HEK293 (cell line): ENCODE measurements around the gene SCART1.

Experiments used
- CTCF ChIA-PET: fragments of 350-600 bp; formaldehyde crosslinking; extraction: SDS; loops from one replicate; lab custom pipeline; 2021; ENCODE audit warnings: antibody characterized with exemption; lab: Yijun Ruan, JAX
- POLR2A ChIA-PET: fragments of 300-600 bp; formaldehyde crosslinking; extraction: SDS; loops from one replicate; lab custom pipeline; 2020; ENCODE audit warnings: antibody characterized with exemption, inconsistent platforms; lab: Yijun Ruan, JAX
- H3K27ac ChIP-seq: fragments of 200-500 bp; sonication (Bioruptor generic); 2 replicates; pipeline ENCODE4 v1.5.1; 2014; ENCODE audit warnings: low read depth, low read length, control low read depth, inconsistent platforms; ENCODE audit errors: extremely low read depth
- H3K36me3 ChIP-seq, 2 experiments: fragments of 200-500 bp in 1 of 2; sonication (Bioruptor generic) in 1 of 2; 1 replicate in 1 of 2; 2 replicates in 1 of 2; pipeline ENCODE4 v1.5.1; 2014 to 2017; ENCODE audit warnings: inconsistent platforms in 2 of 2, low read length in 2 of 2; ENCODE audit not compliant: control insufficient read depth in 2 of 2, insufficient read depth in 1 of 2
- H3K4me1 ChIP-seq: fragments of 200-500 bp; sonication (Bioruptor generic); 2 replicates; pipeline ENCODE4 v1.5.1; 2014; ENCODE audit warnings: mild to moderate bottlenecking, low read length, inconsistent platforms; ENCODE audit not compliant: control insufficient read depth, insufficient read depth
- H3K4me3 ChIP-seq: 2 replicates; pipeline ENCODE4 v1.5.1; 2011; ENCODE audit warnings: low read depth, mild to moderate bottlenecking, control low read depth, low read length, moderate library complexity
- H3K9me3 ChIP-seq: fragments of 200-500 bp; sonication (Bioruptor generic); 2 replicates; pipeline ENCODE4 v1.5.1; 2014; ENCODE audit warnings: low read depth, low read length, inconsistent platforms; ENCODE audit not compliant: control insufficient read depth, insufficient read depth
- GLIS1 ChIP-seq: fragments of 450-650 bp; formaldehyde crosslinking; IDR thresholded peaks from 2 replicates; pipeline ENCODE4 v1.5.1; 2016; ENCODE audit warnings: missing biosample characterization, missing genetic modification characterization
- KLF7 ChIP-seq: fragments of 450-650 bp; formaldehyde crosslinking; IDR thresholded peaks from 2 replicates; pipeline ENCODE4 v1.5.1; 2016; ENCODE audit warnings: missing biosample characterization, missing genetic modification characterization, borderline replicate concordance
- MYNN ChIP-seq: fragments of 450-650 bp; formaldehyde crosslinking; IDR thresholded peaks from 2 replicates; pipeline ENCODE4 v1.5.1; 2016; ENCODE audit warnings: missing biosample characterization, missing genetic modification characterization, borderline replicate concordance
- MZF1 ChIP-seq: fragments of 450-650 bp; formaldehyde crosslinking; IDR thresholded peaks from 2 replicates; pipeline ENCODE4 v1.5.1; 2017; ENCODE audit warnings: missing biosample characterization, missing genetic modification characterization, borderline replicate concordance
- SCRT2 ChIP-seq: fragments of 450-650 bp; formaldehyde crosslinking; IDR thresholded peaks from 2 replicates; pipeline ENCODE4 v1.5.1; 2016; ENCODE audit warnings: missing biosample characterization, missing genetic modification characterization
- TCF7L2 ChIP-seq: IDR thresholded peaks from 2 replicates; pipeline ENCODE4 v1.6.1; 2011; ENCODE audit warnings: low read depth, mild to moderate bottlenecking, inconsistent platforms, low read length, moderate library complexity, borderline replicate concordance
- ZBTB6 ChIP-seq: fragments of 450-650 bp; formaldehyde crosslinking; IDR thresholded peaks from 2 replicates; pipeline ENCODE4 v1.5.1; 2017; ENCODE audit warnings: missing biosample characterization, missing genetic modification characterization
- ZNF223 ChIP-seq: fragments of 450-650 bp; formaldehyde crosslinking; IDR thresholded peaks from 2 replicates; pipeline ENCODE4 v1.5.1; 2016; ENCODE audit warnings: missing biosample characterization, missing genetic modification characterization
- ZNF248 ChIP-seq: fragments of 450-650 bp; formaldehyde crosslinking; IDR thresholded peaks from 2 replicates; pipeline ENCODE4 v1.5.1; 2017; ENCODE audit warnings: missing biosample characterization, missing genetic modification characterization
- ZNF274 ChIP-seq, 2 experiments: fragments of 200-500 bp in 1 of 2; fragments of 450-650 bp in 1 of 2; sonication (Bioruptor generic) in 1 of 2; formaldehyde crosslinking in 1 of 2; IDR thresholded peaks; 2 replicates each; pipeline versions ENCODE4 v1.5.1 to v1.6.1; 2014 to 2016; ENCODE audit warnings: borderline replicate concordance in 1 of 2, inconsistent platforms in 1 of 2, low read length in 1 of 2, missing biosample characterization in 1 of 2, missing genetic modification characterization in 1 of 2
- ZNF292 ChIP-seq: fragments of 450-650 bp; formaldehyde crosslinking; IDR thresholded peaks from 2 replicates; pipeline ENCODE4 v1.5.1; 2016; ENCODE audit warnings: low read depth, missing biosample characterization, missing genetic modification characterization, borderline replicate concordance
- ZNF473 ChIP-seq: fragments of 450-650 bp; formaldehyde crosslinking; IDR thresholded peaks from 2 replicates; pipeline ENCODE4 v1.5.1; 2017; ENCODE audit warnings: missing biosample characterization, missing genetic modification characterization
- ZNF514 ChIP-seq: fragments of 450-650 bp; formaldehyde crosslinking; IDR thresholded peaks from 2 replicates; pipeline ENCODE4 v1.5.1; 2016; ENCODE audit warnings: missing biosample characterization, missing genetic modification characterization
- ZNF544 ChIP-seq: fragments of 450-650 bp; formaldehyde crosslinking; IDR thresholded peaks from 2 replicates; pipeline ENCODE4 v1.5.0; 2017; ENCODE audit warnings: missing biosample characterization, missing genetic modification characterization
- ZNF571 ChIP-seq: fragments of 450-650 bp; formaldehyde crosslinking; IDR thresholded peaks from 2 replicates; pipeline ENCODE4 v1.5.0; 2017; ENCODE audit warnings: missing biosample characterization, missing genetic modification characterization
- ZNF596 ChIP-seq: fragments of 450-650 bp; IDR thresholded peaks from 2 replicates; pipeline ENCODE4 v1.5.0; 2018; ENCODE audit warnings: missing biosample characterization, mild to moderate bottlenecking, missing genetic modification characterization, moderate library complexity
- ZNF629 ChIP-seq: fragments of 450-650 bp; formaldehyde crosslinking; IDR thresholded peaks from 2 replicates; pipeline ENCODE4 v1.5.1; 2017; ENCODE audit warnings: missing biosample characterization, missing genetic modification characterization
- ZNF692 ChIP-seq: fragments of 450-650 bp; formaldehyde crosslinking; IDR thresholded peaks from 2 replicates; pipeline ENCODE4 v1.5.1; 2016; ENCODE audit warnings: missing biosample characterization, missing genetic modification characterization
- ZNF701 ChIP-seq: fragments of 450-650 bp; formaldehyde crosslinking; IDR thresholded peaks from 2 replicates; pipeline ENCODE4 v1.5.1; 2016; ENCODE audit warnings: missing biosample characterization, missing genetic modification characterization
- ZNF704 ChIP-seq: fragments of 450-650 bp; formaldehyde crosslinking; IDR thresholded peaks from 2 replicates; pipeline ENCODE4 v1.5.1; 2016; ENCODE audit warnings: missing biosample characterization, missing genetic modification characterization
- ZNF776 ChIP-seq: fragments of 450-650 bp; formaldehyde crosslinking; IDR thresholded peaks from 2 replicates; pipeline ENCODE4 v1.5.0; 2017; ENCODE audit warnings: missing biosample characterization, missing genetic modification characterization, borderline replicate concordance
- ZNF792 ChIP-seq: fragments of 450-650 bp; formaldehyde crosslinking; IDR thresholded peaks from 2 replicates; pipeline ENCODE4 v1.5.1; 2016; ENCODE audit warnings: missing biosample characterization, missing genetic modification characterization
- ZNF837 ChIP-seq: fragments of 450-650 bp; formaldehyde crosslinking; IDR thresholded peaks from 2 replicates; pipeline ENCODE4 v1.5.1; 2016; ENCODE audit warnings: missing biosample characterization, missing genetic modification characterization
- TF ChIP-seq, protein P1 (sequence below): fragments of 450-650 bp; formaldehyde crosslinking; IDR thresholded peaks from 2 replicates; pipeline ENCODE4 v1.5.1; 2017; ENCODE audit warnings: missing biosample characterization, missing genetic modification characterization
- TF ChIP-seq, protein P2 (sequence below): fragments of 450-650 bp; formaldehyde crosslinking; IDR thresholded peaks from 2 replicates; pipeline ENCODE4 v1.5.1; 2016; ENCODE audit warnings: missing biosample characterization, missing genetic modification characterization, borderline replicate concordance
- TF ChIP-seq, protein P3 (sequence below): fragments of 450-650 bp; formaldehyde crosslinking; IDR thresholded peaks from 2 replicates; pipeline ENCODE4 v1.5.1; 2016; ENCODE audit warnings: missing biosample characterization, missing genetic modification characterization

Gene SCART1

DNA sequence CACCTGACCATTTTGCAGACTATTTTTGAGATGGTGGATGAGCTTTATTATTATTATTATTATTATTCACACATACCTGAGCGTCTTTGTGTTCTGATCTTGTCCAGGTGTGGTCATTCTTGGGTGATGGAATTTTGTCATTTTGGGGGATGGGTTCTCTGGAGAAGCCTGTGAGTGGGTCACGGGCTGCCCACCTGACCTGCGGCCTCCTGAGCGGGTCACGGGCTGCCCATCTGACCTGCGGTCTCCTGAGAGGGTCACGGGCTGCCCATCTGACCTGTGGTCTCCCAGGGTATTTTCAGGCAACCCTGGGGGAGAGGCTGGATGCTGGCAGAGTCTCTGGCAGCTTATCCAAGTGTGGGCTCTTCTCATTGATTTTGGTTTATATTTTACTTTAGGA, 7.3 kb downstream of the SCART1 start:
- TF ChIP-seq ZNF596 (tag by site-specific recombination) (no peak), SCRT2 (no peak), ZNF473 (no peak), ZNF776 (no peak), ZNF792 (tag by site-specific recombination) (no peak), KLF7 (tag by site-specific recombination) (no peak), ZNF514 (tag by site-specific recombination) (no peak), GLIS1 (tag by site-specific recombination) (no peak), ZNF692 (tag by site-specific recombination) (no peak), ZNF292 (tag by site-specific recombination) (no peak), ZNF274 (IDR thresholded peaks at IDR 0.05; ENCODE audit: low read length) (no peak), ZNF274 (tag by site-specific recombination; IDR thresholded peaks at IDR 0.05; ENCODE audit: borderline replicate concordance) (no peak), ZNF223 (tag by site-specific recombination) (no peak), TCF7L2 (no peak), ZNF629 (tag by site-specific recombination) (no peak), ZNF571 (no peak)
- TF ChIP-seq, protein P1, sequence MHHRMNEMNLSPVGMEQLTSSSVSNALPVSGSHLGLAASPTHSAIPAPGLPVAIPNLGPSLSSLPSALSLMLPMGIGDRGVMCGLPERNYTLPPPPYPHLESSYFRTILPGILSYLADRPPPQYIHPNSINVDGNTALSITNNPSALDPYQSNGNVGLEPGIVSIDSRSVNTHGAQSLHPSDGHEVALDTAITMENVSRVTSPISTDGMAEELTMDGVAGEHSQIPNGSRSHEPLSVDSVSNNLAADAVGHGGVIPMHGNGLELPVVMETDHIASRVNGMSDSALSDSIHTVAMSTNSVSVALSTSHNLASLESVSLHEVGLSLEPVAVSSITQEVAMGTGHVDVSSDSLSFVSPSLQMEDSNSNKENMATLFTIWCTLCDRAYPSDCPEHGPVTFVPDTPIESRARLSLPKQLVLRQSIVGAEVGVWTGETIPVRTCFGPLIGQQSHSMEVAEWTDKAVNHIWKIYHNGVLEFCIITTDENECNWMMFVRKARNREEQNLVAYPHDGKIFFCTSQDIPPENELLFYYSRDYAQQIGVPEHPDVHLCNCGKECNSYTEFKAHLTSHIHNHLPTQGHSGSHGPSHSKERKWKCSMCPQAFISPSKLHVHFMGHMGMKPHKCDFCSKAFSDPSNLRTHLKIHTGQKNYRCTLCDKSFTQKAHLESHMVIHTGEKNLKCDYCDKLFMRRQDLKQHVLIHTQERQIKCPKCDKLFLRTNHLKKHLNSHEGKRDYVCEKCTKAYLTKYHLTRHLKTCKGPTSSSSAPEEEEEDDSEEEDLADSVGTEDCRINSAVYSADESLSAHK = no peak
- TF ChIP-seq, protein P2, sequence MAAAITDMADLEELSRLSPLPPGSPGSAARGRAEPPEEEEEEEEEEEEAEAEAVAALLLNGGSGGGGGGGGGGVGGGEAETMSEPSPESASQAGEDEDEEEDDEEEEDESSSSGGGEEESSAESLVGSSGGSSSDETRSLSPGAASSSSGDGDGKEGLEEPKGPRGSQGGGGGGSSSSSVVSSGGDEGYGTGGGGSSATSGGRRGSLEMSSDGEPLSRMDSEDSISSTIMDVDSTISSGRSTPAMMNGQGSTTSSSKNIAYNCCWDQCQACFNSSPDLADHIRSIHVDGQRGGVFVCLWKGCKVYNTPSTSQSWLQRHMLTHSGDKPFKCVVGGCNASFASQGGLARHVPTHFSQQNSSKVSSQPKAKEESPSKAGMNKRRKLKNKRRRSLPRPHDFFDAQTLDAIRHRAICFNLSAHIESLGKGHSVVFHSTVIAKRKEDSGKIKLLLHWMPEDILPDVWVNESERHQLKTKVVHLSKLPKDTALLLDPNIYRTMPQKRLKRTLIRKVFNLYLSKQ (tag by site-specific recombination) = no peak
- H3K27ac ChIP-seq = no peak overlapping the region
- no peaks in the 10 kb centered on the region for H3K4me1 ChIP-seq
- no peaks in the 10 kb centered on the region for H3K9me3 ChIP-seq
- CTCF ChIA-PET = no interaction called here
- H3K36me3 ChIP-seq = no peaks in the 10 kb centered on the region
- H3K4me3 ChIP-seq = no peak overlapping the region
- POLR2A ChIA-PET = no interaction called here

GRCh38 chr10:133461841-133462240, 8.1 kb downstream of the SCART1 start:
- Histone ChIP-seq H3K36me3 (no peaks in the 10 kb centered on the region), H3K27ac (no peak overlapping the region), H3K4me1 (no peaks in the 10 kb centered on the region), H3K9me3 (no peaks in the 10 kb centered on the region), H3K4me3 (no peak overlapping the region)
- CTCF ChIA-PET = interaction anchor here (0.6 kb wide), 1 partner anchor 59 kb away, joined by 6 read pairs; no protein-coding TSS in a partner anchor
- POLR2A ChIA-PET = no interaction called here
- no peak for TF ChIP-seq ZNF704 (tag by site-specific recombination)
- TF ChIP-seq MZF1 (tag by site-specific recombination) = no peak
- TF ChIP-seq MYNN (tag by site-specific recombination) = no peak
- no peak for TF ChIP-seq ZNF248 (tag by site-specific recombination)
- no peak for TF ChIP-seq ZNF701 (tag by site-specific recombination)
- TF ChIP-seq, protein P3, sequence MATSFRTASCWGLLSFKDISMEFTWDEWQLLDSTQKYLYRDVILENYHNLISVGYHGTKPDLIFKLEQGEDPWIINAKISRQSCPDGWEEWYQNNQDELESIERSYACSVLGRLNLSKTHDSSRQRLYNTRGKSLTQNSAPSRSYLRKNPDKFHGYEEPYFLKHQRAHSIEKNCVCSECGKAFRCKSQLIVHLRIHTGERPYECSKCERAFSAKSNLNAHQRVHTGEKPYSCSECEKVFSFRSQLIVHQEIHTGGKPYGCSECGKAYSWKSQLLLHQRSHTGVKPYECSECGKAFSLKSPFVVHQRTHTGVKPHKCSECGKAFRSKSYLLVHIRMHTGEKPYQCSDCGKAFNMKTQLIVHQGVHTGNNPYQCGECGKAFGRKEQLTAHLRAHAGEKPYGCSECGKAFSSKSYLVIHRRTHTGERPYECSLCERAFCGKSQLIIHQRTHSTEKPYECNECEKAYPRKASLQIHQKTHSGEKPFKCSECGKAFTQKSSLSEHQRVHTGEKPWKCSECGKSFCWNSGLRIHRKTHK (tag by site-specific recombination) = no peak
- TF ChIP-seq ZBTB6 (tag by site-specific recombination) = no peak
- TF ChIP-seq ZNF837 (tag by site-specific recombination) = no peak
- no peak for TF ChIP-seq ZNF544 (tag by site-specific recombination)
